HG03342 (cell line): Measurements from ENCODE around the gene STK39.
"Not testable (repeated sequence)": the region's sequence is repeated elsewhere in the genome, so short reads cannot be mapped to it uniquely, and the experiment has no call there.

Source experiments
- ATAC-seq: cut with Tn5 transposase; IDR thresholded peaks from one replicate; pipeline ENCODE4 v1.9.1; 2021; ENCODE audit warnings: mild to moderate bottlenecking, moderate library complexity; ENCODE audit not compliant: unreplicated experiment

Gene STK39

GRCh38 chr2:168105127-168105683 is 142.2 kb downstream of the STK39 start:
- ATAC-seq, result no peak

- no peak for ATAC-seq
Observed at GRCh38 chr2:168097431-168097830, 150.0 kb downstream of the STK39 start.

- ATAC-seq, result no peak
Observed at GRCh38 chr2:168096158-168096557, 151.2 kb downstream of the STK39 start.

- no peak for ATAC-seq
Observed at GRCh38 chr2:168091986-168092385, 155.4 kb downstream of the STK39 start.

GRCh38 chr2:168090366-168091135 is 156.8 kb downstream of the STK39 start:
- ATAC-seq, result peak; percentile 90

- ATAC-seq, result peak; percentile 38
Observed at GRCh38 chr2:168089200-168089599, 158.2 kb downstream of the STK39 start.

- no peak for ATAC-seq
Observed at GRCh38 chr2:168087401-168087800, 160.0 kb downstream of the STK39 start.

GRCh38 chr2:168086851-168087250 is 160.5 kb downstream of the STK39 start:
- ATAC-seq, result no peak

GRCh38 chr2:168085801-168086361 is 161.5 kb downstream of the STK39 start:
- no peak for ATAC-seq

GRCh38 chr2:168084288-168084687 is 163.1 kb downstream of the STK39 start:
- no peak for ATAC-seq

GRCh38 chr2:168081452-168081851 is 165.9 kb downstream of the STK39 start:
- ATAC-seq, result not testable (repeated sequence)

- no peak for ATAC-seq
Observed at GRCh38 chr2:168079236-168079635, 168.2 kb downstream of the STK39 start.

- no peak for ATAC-seq
Observed at GRCh38 chr2:168076731-168077130, 170.7 kb downstream of the STK39 start.

- ATAC-seq, result no peak
Observed at GRCh38 chr2:168075446-168075845, 171.9 kb downstream of the STK39 start.

- ATAC-seq, result no peak
Observed at GRCh38 chr2:168072626-168073303, 174.6 kb downstream of the STK39 start.

GRCh38 chr2:168064011-168064998 is 183.1 kb downstream of the STK39 start:
- ATAC-seq, result no peak

GRCh38 chr2:168062936-168063335 is 184.5 kb downstream of the STK39 start:
- no peak for ATAC-seq

- no peak for ATAC-seq
Observed at GRCh38 chr2:168062054-168062453, 185.3 kb downstream of the STK39 start.

- ATAC-seq, result no peak
Observed at GRCh38 chr2:168060986-168061750, 186.2 kb downstream of the STK39 start.

GRCh38 chr2:168059758-168060157 is 187.6 kb downstream of the STK39 start:
- no peak for ATAC-seq
